ENCODE data around the gene HIVEP1. TPM values are rescaled to one million over a fixed set of nuclear protein-coding genes. Genes with fewer than 3 reads are reported as not detected.

Gene HIVEP1
- total and polyA plus RNA-seq, 2 of the 13 experiments (the other 11 are each of a cell fraction or from before 2014, with no cell fraction given), result 7.4 to 9.9 TPM

- ATAC-seq, result no peak
These were observed 71.2 kb downstream of the HIVEP1 start for GRCh38 chr6:12083302-12083701.

GRCh38 chr6:12083763-12084162, 71.7 kb downstream of the HIVEP1 start:
- Histone ChIP-seq H3K9me3 (ENCODE audit: low read length) (no peaks in the 10 kb centered on the region), H3K27me3 (ENCODE audit: control insufficient read depth in 1 of 2, insufficient read depth in 2 of 2, low read length in 2 of 2) (no peaks in the 10 kb centered on the region), H3K27ac (ENCODE audit: extremely low read length, insufficient read depth, low read length) (no peak overlapping the region), H3K79me2 (ENCODE audit: insufficient read depth, low read length) (no peaks in the 10 kb centered on the region), H4K20me1 (ENCODE audit: insufficient read depth, low read length) (peaks cover 3% of the 10 kb centered on the region; the same call in 1 of the 2 replicates), H2AFZ (ENCODE audit: low read length) (no peak overlapping the region), H3K4me2 (ENCODE audit: low read depth, low read length) (no peak overlapping the region), H3K9ac (ENCODE audit: insufficient read depth, low read depth, low read length) (no peak overlapping the region), H3K36me3 (replicated peaks in 1 of 2; ENCODE audit: control insufficient read depth in 1 of 2, insufficient read depth in 2 of 2, low read length in 2 of 2) (no peaks in the 10 kb centered on the region), H3K4me1 (ENCODE audit: insufficient read depth, low read length) (no peaks in the 10 kb centered on the region), H3K4me3 (replicated peaks in 1 of 3; ENCODE audit: insufficient read depth in 1 of 3, low read depth in 2 of 3, low read length in 3 of 3) (no peak overlapping the region)
- TF ChIP-seq SIX1 (CRISPR knock-in tag; IDR thresholded peaks at IDR 0.05; ENCODE audit: borderline replicate concordance), result no peak
- TF ChIP-seq ZNF260 (CRISPR knock-in tag; IDR thresholded peaks at IDR 0.05; ENCODE audit: borderline replicate concordance, low read depth), result no peak
- TF ChIP-seq SMAD9 (CRISPR knock-in tag; IDR thresholded peaks at IDR 0.05), result no peak
- TF ChIP-seq FOXO4 (CRISPR knock-in tag; conservative IDR thresholded peaks at IDR 0.05), result no peak
- no peak for TF ChIP-seq LCORL (IDR thresholded peaks at IDR 0.05)
- no peak for TF ChIP-seq LCORL (CRISPR knock-in tag; IDR thresholded peaks at IDR 0.05)
- TF ChIP-seq MAZ (IDR thresholded peaks at IDR 0.05; ENCODE audit: borderline replicate concordance, low read depth, low read length), result no peak
- no peak for TF ChIP-seq MAZ (CRISPR knock-in tag; IDR thresholded peaks at IDR 0.05; ENCODE audit: low read depth)
- no peak for TF ChIP-seq ZSCAN21 (CRISPR knock-in tag; IDR thresholded peaks at IDR 0.05; ENCODE audit: borderline replicate concordance)
- no peak for TF ChIP-seq ZNF18 (CRISPR knock-in tag; IDR thresholded peaks at IDR 0.05; ENCODE audit: insufficient replicate concordance)
- no peak for TF ChIP-seq ZSCAN22 (CRISPR knock-in tag; IDR thresholded peaks at IDR 0.05)
- no peak for TF ChIP-seq FOXO1 (CRISPR knock-in tag; IDR thresholded peaks at IDR 0.05)
- no peak for TF ChIP-seq TP53 (CRISPR knock-in tag; conservative IDR thresholded peaks at IDR 0.05)
- TF ChIP-seq NPAS2 (CRISPR knock-in tag; IDR thresholded peaks at IDR 0.05; ENCODE audit: borderline replicate concordance), result no peak
- POLR2A ChIA-PET, result no interaction called here
- intact Hi-C loops (cut with micrococcal nuclease; ENCODE audit: unreplicated experiment), result no loop called here
- ATAC-seq (no peak), FAIRE-seq (no peak), DNase-seq (ENCODE audit: low spot score) (no peak)
- CTCF ChIA-PET (ENCODE audit: low intra/inter-chr PET ratio, low total read pairs), result no interaction called here
- no TSS peak for BruUV-seq (replicated peaks)
- in situ Hi-C loops (cut with HindIII; ENCODE audit: extremely low pct_ligation_motif_present, low pct_unique_long_range_greater_than_20kb), result no loop called here

More at GRCh38 chr6:12083302-12083701, 71.2 kb downstream of the HIVEP1 start:
- intact Hi-C loops (cut with micrococcal nuclease; ENCODE audit: unreplicated experiment), result no loop called here
- Histone ChIP-seq H3K4me3 (replicated peaks in 1 of 3; ENCODE audit: insufficient read depth in 1 of 3, low read depth in 2 of 3, low read length in 3 of 3) (no peak overlapping the region), H4K20me1 (ENCODE audit: insufficient read depth, low read length) (peaks cover 3% of the 10 kb centered on the region; the same call in 1 of the 2 replicates), H3K36me3 (replicated peaks in 1 of 2; ENCODE audit: control insufficient read depth in 1 of 2, insufficient read depth in 2 of 2, low read length in 2 of 2) (no peaks in the 10 kb centered on the region), H3K9ac (ENCODE audit: insufficient read depth, low read depth, low read length) (no peak overlapping the region), H3K9me3 (ENCODE audit: low read length) (no peaks in the 10 kb centered on the region), H3K27me3 (ENCODE audit: control insufficient read depth in 1 of 2, insufficient read depth in 2 of 2, low read length in 2 of 2) (no peaks in the 10 kb centered on the region), H3K4me2 (ENCODE audit: low read depth, low read length) (no peak overlapping the region), H3K79me2 (ENCODE audit: insufficient read depth, low read length) (no peaks in the 10 kb centered on the region), H2AFZ (ENCODE audit: low read length) (no peak overlapping the region), H3K27ac (ENCODE audit: extremely low read length, insufficient read depth, low read length) (no peak overlapping the region), H3K4me1 (ENCODE audit: insufficient read depth, low read length) (no peaks in the 10 kb centered on the region)
- in situ Hi-C loops (cut with HindIII; ENCODE audit: extremely low pct_ligation_motif_present, low pct_unique_long_range_greater_than_20kb), result no loop called here
- FAIRE-seq, result no peak
- TF ChIP-seq KDM4B (CRISPR knock-in tag; IDR thresholded peaks at IDR 0.05), result no peak
- TF ChIP-seq FOXC1 (CRISPR knock-in tag; IDR thresholded peaks at IDR 0.05; ENCODE audit: borderline replicate concordance), result no peak
- WGBS (ENCODE audit: low lambda C conversion rate), result 90% methylated on average over 2 of the region's 2 CpGs
- no peak for DNase-seq (ENCODE audit: low spot score)
- ChIA-PET POLR2A (no interaction called here), CTCF (ENCODE audit: low intra/inter-chr PET ratio, low total read pairs) (no interaction called here)
- no TSS peak for BruUV-seq (replicated peaks)

All from HepG2 (cell line).